Caki2 (cell line): ENCODE data around the gene ITPRID1. TPM values are rescaled to one million over a fixed set of nuclear protein-coding genes. Genes with fewer than 3 reads are reported as not detected.
"Not testable (repeated sequence)": the region's sequence is repeated elsewhere in the genome, so short reads cannot be mapped to it uniquely, and the experiment has no call there.

ENCODE experiments used
- DNase-seq: peaks from one replicate; pipeline ENCODE4 v3.0.0-alpha.2; 2015; ENCODE audit warnings: low read depth
- in situ Hi-C: cut with HindIII; loops from 2 replicates; pipeline ENCODE4 v1.10.0; 2016; ENCODE audit warnings: low sequenced_read_pairs, low pct_unique_long_range_greater_than_20kb, mixed read lengths
- total RNA-seq: library from RNA; depleted of rRNA; stranded (reverse); fragments of >200 nt; shearing (Covaris generic); gene quantifications from 2 replicates; pipeline ENCODE4 v1.2.3, GENCODE V29; 2014; ENCODE audit warnings: low replicate concordance; rRNA removed

The ITPRID1 gene
- not detected in 2 replicates for total RNA-seq

DNA sequence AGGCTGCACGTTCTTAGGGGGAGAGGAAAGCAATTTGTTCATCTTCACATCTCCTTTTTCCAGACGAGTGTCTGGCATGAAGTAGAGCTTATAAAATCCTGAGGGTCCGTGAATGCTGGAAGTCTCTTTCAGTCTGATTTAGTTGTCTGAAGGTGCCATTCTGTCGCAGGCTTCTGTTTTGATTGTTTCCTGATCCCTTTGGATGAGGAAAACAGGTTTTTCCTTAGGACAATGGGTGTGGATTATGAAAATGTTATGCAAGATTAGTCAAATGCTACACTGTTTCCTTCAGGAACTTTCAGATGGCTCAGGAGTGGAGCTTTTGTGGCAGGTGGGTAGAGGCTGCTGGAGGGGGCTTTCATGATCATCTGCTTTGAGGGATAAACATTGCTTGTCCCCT lies at the start of gene ITPRID1:
TSS of gene ITPRID1 (plus strand) at position 301 of the 400 bp plus-strand sequence. CDS start 38,935 bp downstream, outside the sequence.
- in situ Hi-C loops: no loop called here
- DNase-seq: no peak

DNA sequence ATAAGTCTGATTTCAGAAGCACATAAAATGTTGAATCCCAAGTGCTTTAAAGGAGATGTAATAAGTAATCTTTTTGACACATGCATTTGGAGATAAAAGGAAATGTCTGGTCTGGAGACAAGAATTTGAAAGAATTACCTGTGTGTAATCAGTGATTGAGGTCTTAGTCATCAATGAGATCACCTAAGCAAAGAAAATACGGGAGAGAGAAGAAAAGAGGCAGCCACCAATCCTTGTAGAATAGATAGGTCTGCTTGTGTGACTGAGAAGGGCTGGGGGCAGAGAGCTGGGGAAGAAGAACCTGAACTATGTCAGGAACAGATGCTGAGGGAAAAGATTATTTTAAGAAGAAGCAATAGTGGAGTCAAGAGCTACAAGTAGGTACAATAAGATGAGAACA lies 49.3 kb upstream of the ITPRID1 start:
- in situ Hi-C loops: no loop called here
- peak; percentile 37 for DNase-seq

DNA sequence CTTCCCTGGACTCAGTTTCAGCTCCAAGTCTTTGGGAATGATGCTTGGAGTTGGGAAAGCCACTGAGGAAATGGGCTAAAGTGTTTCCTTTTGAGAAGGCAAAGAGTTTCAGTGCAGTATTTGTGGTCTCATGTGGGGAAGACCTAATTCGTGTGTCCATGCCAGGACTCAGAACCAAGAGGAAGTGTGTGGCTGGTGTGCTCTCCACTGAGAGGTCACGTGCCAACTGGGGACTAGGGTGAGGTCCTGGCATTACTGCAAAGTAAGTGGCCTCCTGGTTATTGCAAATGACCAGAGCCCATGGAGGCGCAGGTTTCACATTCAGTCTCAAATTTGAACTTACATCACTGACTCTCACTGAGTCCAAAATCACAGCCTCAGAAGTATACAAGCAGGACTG lies 48.6 kb upstream of the ITPRID1 start:
- DNase-seq: no peak
- in situ Hi-C loops: no loop called here

DNA sequence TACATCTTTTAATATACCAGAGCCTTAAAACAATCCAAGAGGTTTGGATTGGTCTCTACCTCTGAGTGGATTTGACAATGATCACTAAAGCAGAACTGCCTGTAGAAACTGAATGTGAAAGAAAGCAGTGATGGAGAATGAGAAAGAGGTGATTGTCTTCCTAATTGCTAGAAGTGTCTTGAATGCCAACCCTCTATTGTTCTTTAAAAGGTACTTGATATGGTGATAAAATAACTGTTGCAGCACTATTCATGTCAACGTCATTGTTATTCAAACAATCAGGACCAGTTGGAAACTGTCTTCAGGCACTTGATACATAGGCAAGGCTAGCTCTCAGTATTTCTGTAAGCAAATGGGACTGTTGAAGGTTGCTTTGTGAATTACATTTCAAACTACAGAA lies 47.9 kb upstream of the ITPRID1 start:
- in situ Hi-C loops: no loop called here
- DNase-seq: no peak

GRCh38 chr7:31470883-31471282 lies 43.0 kb upstream of the ITPRID1 start:
- DNase-seq, in situ Hi-C loops: not testable (repeated sequence)

- in situ Hi-C loops: no loop called here
- no peak for DNase-seq
Measured at GRCh38 chr7:31475368-31475767, 38.5 kb upstream of the ITPRID1 start.

DNA sequence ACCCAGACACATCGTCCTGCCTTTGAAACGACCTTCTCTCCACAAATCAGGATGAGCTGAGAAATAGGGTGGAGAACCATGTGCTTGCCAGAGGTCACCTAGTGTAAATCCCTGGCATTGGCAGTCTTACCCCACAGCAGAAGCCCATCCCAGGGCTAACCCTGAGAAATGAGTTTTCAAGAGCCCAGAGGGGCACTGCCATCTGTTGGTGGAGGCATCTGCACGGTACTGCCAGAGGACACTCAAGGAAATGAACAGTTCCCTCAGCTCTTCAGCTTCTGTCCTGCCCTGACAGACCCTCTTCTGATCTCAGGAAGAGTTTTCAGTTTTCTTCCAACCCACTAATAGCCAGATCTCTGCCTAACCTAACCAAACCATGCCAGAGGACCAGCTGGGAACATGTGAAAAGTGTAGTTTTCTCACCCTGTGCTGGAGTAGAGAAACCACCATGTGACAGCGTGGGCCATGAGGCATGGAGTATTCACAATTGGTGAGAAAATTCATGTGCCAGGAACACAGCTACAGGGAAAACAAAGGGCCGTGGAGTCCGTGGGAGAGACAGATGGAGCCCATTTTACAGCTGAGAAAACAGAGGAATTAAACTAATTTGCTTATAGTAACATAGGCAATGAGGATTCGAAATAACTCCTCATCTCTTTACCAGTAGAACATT lies 37.7 kb upstream of the ITPRID1 start:
- in situ Hi-C loops: no loop called here
- no peak for DNase-seq

- in situ Hi-C loops: no loop called here
Measured at GRCh38 chr7:31476941-31477677, 36.8 kb upstream of the ITPRID1 start.

GRCh38 chr7:31478018-31478417 lies 35.9 kb upstream of the ITPRID1 start:
- no peak for DNase-seq
- in situ Hi-C loops: no loop called here

More at GRCh38 chr7:31476941-31477677, 36.8 kb upstream of the ITPRID1 start:
- DNase-seq: no peak

DNA sequence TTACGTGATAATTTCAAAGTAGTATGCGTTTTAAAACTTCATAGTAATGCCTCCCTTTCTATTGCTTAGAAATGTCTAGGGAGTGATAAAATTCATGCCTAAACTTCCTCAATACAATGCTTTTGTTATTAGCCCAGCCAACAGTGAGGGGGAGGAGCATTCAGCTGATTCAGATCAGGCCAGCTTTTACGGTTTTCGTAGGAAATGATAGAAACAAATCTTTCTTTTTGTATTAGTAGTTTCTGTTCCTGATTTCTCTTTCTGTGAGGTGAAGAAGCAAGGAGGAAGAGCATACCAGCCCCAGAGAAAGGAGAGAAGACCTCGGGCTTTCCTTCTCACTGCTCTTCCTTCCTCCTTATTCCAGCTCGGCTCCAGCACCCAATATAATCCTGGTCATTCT lies 35.2 kb upstream of the ITPRID1 start:
- in situ Hi-C loops: no loop called here
- no peak for DNase-seq

GRCh38 chr7:31487071-31487470 lies 26.8 kb upstream of the ITPRID1 start:
- in situ Hi-C loops: no loop called here
- no peak for DNase-seq

- in situ Hi-C loops: no loop called here
- no peak for DNase-seq
Measured at GRCh38 chr7:31487476-31487875, 26.4 kb upstream of the ITPRID1 start.

DNA sequence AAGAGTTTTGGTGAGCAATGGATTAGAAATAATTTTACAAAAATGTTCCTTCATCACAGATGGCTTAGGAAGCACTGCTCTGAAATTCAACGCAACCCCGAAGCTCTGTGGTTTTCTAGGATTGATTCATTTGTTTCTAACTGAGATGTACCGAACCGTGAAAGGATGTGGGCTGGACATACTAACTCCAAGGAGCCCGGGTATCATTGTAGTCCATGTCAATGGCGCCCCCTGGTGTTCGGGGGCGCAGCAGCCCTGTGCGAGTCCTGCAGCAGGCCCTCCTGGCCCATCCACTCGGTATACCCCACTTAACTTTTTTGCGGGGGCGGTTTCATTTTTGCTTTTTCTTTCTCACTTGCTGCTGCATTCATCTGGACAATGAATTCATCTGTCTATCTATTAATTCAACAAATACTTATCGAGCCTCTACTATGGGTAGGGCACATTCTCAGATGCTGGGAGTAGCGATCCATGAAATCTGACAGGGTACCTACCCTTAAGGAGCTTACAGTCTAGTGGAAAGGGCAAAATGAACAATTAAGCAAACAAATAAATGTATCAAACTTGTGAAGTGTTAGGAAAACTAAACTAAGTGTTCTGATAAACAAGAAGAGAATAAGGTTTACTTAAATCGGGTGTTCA lies 25.2 kb upstream of the ITPRID1 start:
- in situ Hi-C loops: no loop called here
- peak; percentile 63 for DNase-seq

DNA sequence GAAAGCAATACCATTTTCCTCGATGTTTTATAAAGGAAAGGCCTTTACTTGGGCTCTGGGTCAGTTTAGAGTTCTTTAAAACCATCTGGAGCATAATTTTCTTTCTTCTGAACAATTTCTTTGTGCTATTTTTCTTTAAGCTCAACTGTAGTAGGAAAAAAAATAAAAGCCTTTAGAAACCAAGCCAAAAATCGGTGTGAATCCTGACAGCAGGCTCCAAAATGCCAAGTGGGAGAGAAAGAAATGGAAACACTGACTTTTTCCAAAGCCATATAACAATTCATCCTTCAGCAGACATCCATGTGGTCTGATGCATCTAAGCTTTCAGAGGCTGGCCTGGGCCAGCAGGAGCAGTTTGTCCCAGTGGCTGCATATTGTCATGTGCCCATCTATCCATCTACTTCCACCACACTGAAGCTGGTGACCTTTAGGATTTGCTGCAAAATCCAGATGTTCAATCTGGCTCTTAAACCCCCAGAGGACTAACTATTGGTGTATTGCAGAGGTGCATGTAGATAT lies 23.0 kb upstream of the ITPRID1 start:
- no peak for DNase-seq
- in situ Hi-C loops: no loop called here

- in situ Hi-C loops: no loop called here
- no peak for DNase-seq
Measured at GRCh38 chr7:31492086-31492485, 21.8 kb upstream of the ITPRID1 start.

DNA sequence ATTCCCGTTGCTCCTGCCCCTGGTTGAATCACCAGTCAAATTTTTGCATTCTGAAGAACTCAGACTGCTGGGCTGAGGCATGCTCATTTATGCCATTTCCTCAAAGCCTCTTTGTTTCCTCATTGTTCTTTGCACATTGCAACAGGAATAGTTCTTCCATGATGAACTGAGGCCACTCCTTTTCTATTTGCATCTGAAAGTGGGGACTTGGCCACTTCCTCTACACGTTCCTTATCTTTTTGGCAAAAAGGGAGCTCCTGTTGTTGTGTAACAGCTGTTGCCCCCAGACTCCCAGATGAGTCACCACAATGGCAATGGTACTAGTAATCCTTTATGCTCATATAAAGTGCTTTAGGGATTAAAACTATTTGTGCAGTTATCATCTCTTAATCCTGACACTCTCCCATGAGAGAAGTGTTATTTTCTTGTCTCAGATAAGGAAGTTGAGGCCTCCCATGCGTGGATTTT lies 20.1 kb upstream of the ITPRID1 start:
- in situ Hi-C loops: no loop called here
- DNase-seq: no peak

GRCh38 chr7:31494421-31494820 lies 19.5 kb upstream of the ITPRID1 start:
- no peak for DNase-seq
- in situ Hi-C loops: no loop called here

- in situ Hi-C loops: no loop called here
- no peak for DNase-seq
Measured at GRCh38 chr7:31495653-31496052, 18.2 kb upstream of the ITPRID1 start.

DNA sequence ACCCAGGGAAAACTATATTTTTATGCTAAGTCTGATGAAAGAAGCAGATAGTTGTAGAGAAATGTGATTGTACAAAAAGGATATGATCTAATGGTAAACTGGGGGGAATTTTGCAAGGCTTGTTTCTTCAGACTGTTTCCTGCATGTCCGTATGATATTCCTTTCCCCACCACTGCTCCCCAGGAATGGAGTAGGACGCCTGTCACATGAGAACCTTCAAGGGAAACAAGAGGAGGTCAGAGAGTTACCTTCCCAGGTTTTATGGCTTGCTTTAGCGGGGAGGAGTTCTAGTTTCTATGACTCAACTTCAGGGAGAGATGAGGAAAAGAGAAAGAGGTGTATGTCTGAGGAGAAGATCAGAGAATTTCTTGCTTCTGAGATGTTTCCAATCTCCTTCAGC lies 16.4 kb upstream of the ITPRID1 start:
- in situ Hi-C loops: no loop called here
- DNase-seq: peak; percentile 52
